Keratinocyte (primary cell): Measurements from ENCODE around the gene HDHD5.

ENCODE experiments used
- EZH2 ChIP-seq: IDR thresholded peaks from one replicate; pipeline ENCODE4 v1.6.1; 2012; ENCODE audit warnings: inconsistent platforms, mild to moderate bottlenecking, low read length, moderate library complexity
- TF ChIP-seq, protein P1 (sequence below), 3 experiments: IDR thresholded peaks in 1 of 3; conservative IDR thresholded peaks in 1 of 3; optimal IDR thresholded peaks in 1 of 3; 2 replicates in 2 of 3; 3 replicates in 1 of 3; pipeline versions ENCODE3 to v1.5.1; 2011; ENCODE audit warnings: low read length in 3 of 3, mild to moderate bottlenecking in 3 of 3, moderate library complexity in 2 of 3, control low read depth in 1 of 3, inconsistent platforms in 1 of 3; ENCODE audit not compliant: insufficient read depth in 2 of 3; ENCODE audit errors: extremely low read depth in 1 of 3

DNA sequence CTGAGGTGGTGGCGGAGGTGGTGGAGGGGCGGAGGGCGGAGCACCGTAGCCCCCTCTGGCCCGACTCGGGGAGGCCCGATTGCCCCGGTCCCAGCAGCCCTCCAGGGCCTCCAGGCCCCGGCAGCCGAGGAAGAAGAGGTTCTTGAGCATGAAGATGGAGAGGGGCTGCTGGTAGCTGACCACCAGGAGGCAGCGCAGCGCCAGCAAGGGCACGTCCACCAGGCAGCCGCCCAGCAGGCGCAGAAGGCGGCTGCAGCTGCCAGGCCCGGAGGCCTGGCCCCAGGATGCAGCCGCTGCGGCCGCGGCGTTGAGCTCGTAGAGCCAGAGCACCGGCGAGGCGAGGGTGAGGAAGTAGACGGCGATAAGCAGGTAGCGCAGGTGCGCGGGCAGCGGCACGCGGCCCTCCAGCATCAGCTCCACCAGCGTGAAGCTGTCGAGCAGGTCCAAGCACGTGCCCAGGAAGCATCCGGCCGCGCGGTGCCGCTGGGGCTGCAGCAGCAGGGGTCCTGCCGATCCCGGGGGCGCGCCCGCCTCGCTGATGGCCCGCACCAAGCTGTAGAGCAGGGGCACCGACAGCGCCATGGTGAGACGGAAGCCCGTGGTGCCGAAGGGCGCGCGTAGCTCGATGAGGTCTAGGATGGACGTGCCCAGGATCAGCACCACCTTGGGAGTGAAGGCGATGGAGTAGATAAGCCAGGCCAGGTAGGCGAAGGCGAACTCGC is 39.4 kb downstream of the HDHD5 start:
- TF ChIP-seq, protein P1, sequence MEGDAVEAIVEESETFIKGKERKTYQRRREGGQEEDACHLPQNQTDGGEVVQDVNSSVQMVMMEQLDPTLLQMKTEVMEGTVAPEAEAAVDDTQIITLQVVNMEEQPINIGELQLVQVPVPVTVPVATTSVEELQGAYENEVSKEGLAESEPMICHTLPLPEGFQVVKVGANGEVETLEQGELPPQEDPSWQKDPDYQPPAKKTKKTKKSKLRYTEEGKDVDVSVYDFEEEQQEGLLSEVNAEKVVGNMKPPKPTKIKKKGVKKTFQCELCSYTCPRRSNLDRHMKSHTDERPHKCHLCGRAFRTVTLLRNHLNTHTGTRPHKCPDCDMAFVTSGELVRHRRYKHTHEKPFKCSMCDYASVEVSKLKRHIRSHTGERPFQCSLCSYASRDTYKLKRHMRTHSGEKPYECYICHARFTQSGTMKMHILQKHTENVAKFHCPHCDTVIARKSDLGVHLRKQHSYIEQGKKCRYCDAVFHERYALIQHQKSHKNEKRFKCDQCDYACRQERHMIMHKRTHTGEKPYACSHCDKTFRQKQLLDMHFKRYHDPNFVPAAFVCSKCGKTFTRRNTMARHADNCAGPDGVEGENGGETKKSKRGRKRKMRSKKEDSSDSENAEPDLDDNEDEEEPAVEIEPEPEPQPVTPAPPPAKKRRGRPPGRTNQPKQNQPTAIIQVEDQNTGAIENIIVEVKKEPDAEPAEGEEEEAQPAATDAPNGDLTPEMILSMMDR (optimal IDR thresholded peaks at IDR 0.05 in 1 of 3, IDR thresholded peaks at IDR 0.05 in 1 of 3, conservative IDR thresholded peaks at IDR 0.05 in 1 of 3; ENCODE audit: extremely low read depth in 1 of 3, insufficient read depth in 2 of 3, low read length in 3 of 3) = peak in 2 of 3 experiments; percentile 30 to 35
- no peak for TF ChIP-seq EZH2
